ENCODE results near the gene SAMSN1. TPM values are rescaled to one million over a fixed set of nuclear protein-coding genes. Genes with fewer than 3 reads are reported as not detected.

Gene SAMSN1
- total and polyA plus RNA-seq, 9 of the 15 experiments (the other 6 are each of a cell fraction or from before 2014, with no cell fraction given), result 101 to 223 (median 159) TPM

DNA sequence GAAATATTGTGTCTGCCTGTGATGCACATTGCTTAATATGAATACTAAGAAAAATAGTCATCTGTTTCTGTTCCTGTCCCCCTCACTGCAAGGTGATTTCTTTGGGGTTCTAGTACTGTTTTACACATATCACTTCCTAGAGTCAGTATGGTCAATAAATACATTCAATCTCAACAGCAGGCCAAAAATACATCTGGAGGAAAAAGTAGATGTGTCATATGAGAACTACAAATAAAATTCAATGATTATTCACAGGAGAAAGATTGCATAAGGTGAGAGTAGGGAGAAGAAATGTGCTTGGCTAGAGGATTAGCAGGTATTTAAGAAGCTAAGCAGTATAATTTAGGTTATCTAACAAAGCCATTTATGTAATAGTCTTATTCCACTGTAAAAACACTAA lies 45.3 kb upstream of the SAMSN1 start:
- no peak for FAIRE-seq

More for the DNA sequence above, 45.3 kb upstream of the SAMSN1 start:
- in situ Hi-C loops (cut with MboI) (no loop called here), intact Hi-C loops (cut with micrococcal nuclease) (no loop called here)
- DNase-seq (ENCODE audit: extremely low read depth in 1 of 4, low spot score in 3 of 4) (no peak), ATAC-seq (peak; percentile 14; the same call in 2 of the 3 replicates)
- no peak overlapping the region for H3K9ac ChIP-seq (ENCODE audit: insufficient read depth in 1 of 2, low read depth in 2 of 2, low read length in 2 of 2)
- CTCF ChIA-PET (ENCODE audit: low intra/inter-chr PET ratio), result no interaction called here
- TF ChIP-seq, protein P1, sequence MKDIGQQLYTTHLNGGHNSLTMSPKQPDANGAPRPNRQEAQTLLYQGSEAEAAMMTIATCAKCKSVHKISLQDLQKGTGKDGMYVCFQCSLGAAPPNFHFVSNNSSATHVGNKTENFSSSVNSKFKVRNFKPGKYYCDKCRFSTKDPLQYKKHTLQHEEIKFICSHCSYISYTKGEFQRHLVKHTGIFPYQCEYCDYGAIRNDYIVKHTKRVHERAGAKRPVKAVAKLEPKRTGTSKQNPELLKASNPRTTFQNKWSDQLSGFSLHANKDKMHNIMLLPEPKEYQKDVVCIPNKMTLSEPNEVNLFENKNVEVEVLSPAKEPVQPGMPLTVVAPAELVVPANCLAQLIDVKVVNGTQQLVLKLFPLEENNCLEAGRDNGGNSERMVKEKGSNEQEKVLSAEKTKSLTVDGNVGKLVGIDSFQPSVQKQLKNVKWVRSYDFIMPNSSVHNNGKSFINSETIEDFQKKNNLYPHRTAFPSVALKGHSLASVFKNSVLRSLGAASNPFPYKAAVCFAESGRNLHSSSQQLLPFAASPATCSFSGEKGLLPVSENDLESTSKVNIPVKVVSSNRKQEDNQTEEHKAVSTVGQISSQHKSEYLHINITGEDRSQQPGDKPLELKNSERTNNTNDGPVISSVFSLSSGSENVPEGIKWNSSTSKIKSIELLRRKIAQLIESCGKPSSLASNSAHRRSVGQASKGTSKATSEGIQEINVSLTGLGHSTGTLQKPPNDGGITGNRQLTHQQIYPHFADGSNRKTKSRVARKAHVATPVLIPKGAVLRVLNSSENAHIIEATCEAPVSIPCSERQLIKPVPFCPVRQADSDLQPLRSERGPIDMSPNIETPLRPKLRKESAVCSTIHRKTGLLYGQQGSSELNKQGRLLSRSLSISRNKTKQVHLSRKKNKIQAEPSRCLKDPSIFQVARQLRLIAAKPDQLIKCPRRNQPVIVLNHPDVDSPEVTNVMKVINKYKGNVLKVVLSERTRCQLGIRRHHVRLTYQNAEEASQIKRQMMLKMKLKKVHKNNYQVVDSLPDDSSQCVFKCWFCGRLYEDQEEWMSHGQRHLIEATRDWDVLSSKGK (CRISPR knock-in tag; IDR thresholded peaks at IDR 0.05), result no peak
- TF ChIP-seq SREBF2 (CRISPR knock-in tag; IDR thresholded peaks at IDR 0.05), result no peak
- no peaks in the 10 kb centered on the region for H4K20me1 ChIP-seq (replicated peaks; ENCODE audit: control insufficient read depth, insufficient read depth, low read length)
- no peaks in the 10 kb centered on the region for H3K9me1 ChIP-seq (ENCODE audit: control insufficient read depth, insufficient read depth, low read length)
- no TSS peak for BruUV-seq (replicated peaks)
- H3K27ac ChIP-seq (ENCODE audit: extremely low read depth, low read depth, low read length), result peak overlapping the region; percentile 8; the same call in 1 of the 3 replicates
- H3K4me3 ChIP-seq, result no peak overlapping the region
- H3K27me3 ChIP-seq (ENCODE audit: control insufficient read depth in 2 of 2, insufficient read depth in 2 of 2, low read length in 2 of 2), result no peaks in the 10 kb centered on the region
- no peaks in the 10 kb centered on the region; a peak in 2 of 5 replicates for H3K4me1 ChIP-seq (replicated peaks in 1 of 2; ENCODE audit: control insufficient read depth in 2 of 2, insufficient read depth in 2 of 2, low read length in 2 of 2)
- H3K4me2 ChIP-seq (ENCODE audit: insufficient read depth, low read length), result no peak overlapping the region
- no peaks in the 10 kb centered on the region for H3K36me3 ChIP-seq (ENCODE audit: control insufficient read depth, insufficient read depth, low read length)
- no peaks in the 10 kb centered on the region for H3K79me2 ChIP-seq (ENCODE audit: control insufficient read depth, insufficient read depth, low read length)
- H2AFZ ChIP-seq (ENCODE audit: low read depth, low read length), result peak overlapping the region; percentile 58
- 0 out of 2 replicates have a peak, but pooled peaks cover 3% of the 10 kb centered on the region for H3K9me3 ChIP-seq (replicated peaks; ENCODE audit: control insufficient read depth, insufficient read depth, low read depth, low read length)
- POLR2A ChIA-PET, result interaction anchor here (1.2 to 4.2 kb wide), 4 partner anchors 9 to 20 kb away, joined by 4 to 19 read pairs (median 9); no protein-coding TSS in a partner anchor

Measured in K562 (cell line).